HepG2 (cell line): Measurements from ENCODE around the gene ARL6IP4. TPM values are rescaled to one million over a fixed set of nuclear protein-coding genes. Genes with fewer than 3 reads are reported as not detected.

Experiments
- AGO2 ChIP-seq: fragments of 200-400 bp; formaldehyde crosslinking; optimal IDR thresholded peaks from 2 replicates; pipeline ENCODE3; 2017; ENCODE audit warnings: mild to moderate bottlenecking, low read depth, low read length, moderate library complexity
- ATF7-NPFF ChIP-seq: sonication (generic); formaldehyde crosslinking; IDR thresholded peaks from 2 replicates; pipeline ENCODE4 v1.8.1; 2023; ENCODE audit warnings: mild to moderate bottlenecking, low read depth, missing genetic modification reagents, moderate library complexity
- CEBPB ChIP-seq: IDR thresholded peaks from 2 replicates; pipeline ENCODE4 v1.6.1; 2011; ENCODE audit warnings: low read depth, low read length, improper control_type of control experiment, borderline replicate concordance
- DMAP1 ChIP-seq: IDR thresholded peaks from 2 replicates; pipeline ENCODE4 v1.6.1; 2016
- FOSL2 ChIP-seq: sonication (generic); formaldehyde crosslinking; IDR thresholded peaks from 2 replicates; pipeline ENCODE4 v1.4.0; 2020; ENCODE audit warnings: missing genetic modification reagents
- GATAD2A ChIP-seq: IDR thresholded peaks from 2 replicates; pipeline ENCODE4 v1.6.1; 2016
- KDM5A ChIP-seq: fragments of 200-600 bp; sonication (generic); IDR thresholded peaks from 2 replicates; pipeline ENCODE4 v1.7.0; 2018; ENCODE audit warnings: antibody characterized with exemption, mild to moderate bottlenecking, low read length, borderline replicate concordance
- MAFF ChIP-seq: IDR thresholded peaks from 2 replicates; pipeline ENCODE4 v1.6.1; 2011; ENCODE audit warnings: low read depth, low read length, improper control_type of control experiment
- MAFK ChIP-seq, 2 experiments: IDR thresholded peaks in 1 of 2; conservative IDR thresholded peaks in 1 of 2; 2 replicates each; pipeline ENCODE4 v1.6.1; 2011; ENCODE audit warnings: improper control_type of control experiment in 2 of 2, low read length in 2 of 2
- MTA1 ChIP-seq: sonication (generic); formaldehyde crosslinking; IDR thresholded peaks from 2 replicates; pipeline ENCODE4 v1.4.0; 2020; ENCODE audit warnings: missing genetic modification reagents, mild to moderate bottlenecking, borderline replicate concordance
- NR2F1 ChIP-seq, 2 experiments: fragments of 450-650 bp in 1 of 2; formaldehyde crosslinking in 1 of 2; IDR thresholded peaks; 2 replicates each; pipeline versions ENCODE4 v1.5.0 to v1.6.1; 2016 to 2020; ENCODE audit warnings: mild to moderate bottlenecking in 1 of 2, missing compliant biosample characterization in 1 of 2, missing genetic modification reagents in 1 of 2, moderate library complexity in 1 of 2
- RARA ChIP-seq: IDR thresholded peaks from 2 replicates; pipeline ENCODE4 v1.6.1; 2016; ENCODE audit warnings: missing genetic modification reagents, missing compliant biosample characterization
- SNRNP70 ChIP-seq: fragments of 200-400 bp; formaldehyde crosslinking; IDR thresholded peaks from 2 replicates; pipeline ENCODE4 v1.6.1; 2017; ENCODE audit warnings: mild to moderate bottlenecking, low read depth, low read length, moderate library complexity
- SOX13 ChIP-seq, 3 experiments: fragments of 450-650 bp in 1 of 3; sonication (generic) in 1 of 3; formaldehyde crosslinking in 1 of 3; IDR thresholded peaks in 2 of 3; conservative IDR thresholded peaks in 1 of 3; 2 replicates each; pipeline versions ENCODE4 v1.5.0 to v1.6.1; 2016 to 2020; ENCODE audit warnings: antibody characterized with exemption in 1 of 3, mild to moderate bottlenecking in 1 of 3, missing compliant biosample characterization in 1 of 3, missing genetic modification reagents in 1 of 3, moderate library complexity in 1 of 3
- TBX2 ChIP-seq: sonication (generic); formaldehyde crosslinking; IDR thresholded peaks from 2 replicates; pipeline ENCODE4 v1.5.0; 2020; ENCODE audit warnings: missing genetic modification reagents, mild to moderate bottlenecking, borderline replicate concordance
- ZNF160 ChIP-seq: sonication (generic); formaldehyde crosslinking; IDR thresholded peaks from 2 replicates; pipeline ENCODE4 v1.8.0; 2022; ENCODE audit warnings: mild to moderate bottlenecking, inconsistent platforms, missing genetic modification reagents
- ZNF253 ChIP-seq: sonication (generic); formaldehyde crosslinking; IDR thresholded peaks from 2 replicates; pipeline ENCODE4 v1.8.0; 2022; ENCODE audit warnings: mild to moderate bottlenecking, missing genetic modification reagents, borderline replicate concordance
- ZNF335 ChIP-seq: sonication (generic); formaldehyde crosslinking; IDR thresholded peaks from 2 replicates; pipeline ENCODE4 v1.4.0; 2020; ENCODE audit warnings: missing genetic modification reagents
- ZNF543 ChIP-seq: sonication (generic); formaldehyde crosslinking; IDR thresholded peaks from 2 replicates; pipeline ENCODE4 v1.4.0; 2020; ENCODE audit warnings: mild to moderate bottlenecking, missing genetic modification reagents
- polyA plus RNA-seq, 8 experiments: library from polyadenylated mRNA; depleted of rRNA in 3 of 8; stranded (reverse) in 7 of 8; unstranded in 1 of 8; fragments of >200 nt; fragmentation: Illumina TruSeq in 4 of 8; extraction: Trizol in 4 of 8; gene quantifications; 2 replicates each; pipeline versions ENCODE4 v1.2.1 to v1.2.3, GENCODE V29; 2011 to 2016; ENCODE audit warnings: low read depth in 4 of 8, missing spikeins in 1 of 8, mixed read lengths in 1 of 8; ENCODE audit not compliant: insufficient read depth in 1 of 8
- total RNA-seq, 5 experiments: library from RNA; depleted of rRNA; stranded (reverse); fragments of >200 nt; fragmentation: Illumina TruSeq; extraction: Trizol; gene quantifications; 2 replicates each; pipeline ENCODE4 v1.2.3, GENCODE V29; 2016; ENCODE audit warnings: low read depth in 1 of 5
- TF ChIP-seq, protein P1 (sequence below): sonication (generic); formaldehyde crosslinking; IDR thresholded peaks from 2 replicates; pipeline ENCODE4 v1.5.1; 2020; ENCODE audit warnings: mild to moderate bottlenecking, moderate library complexity, missing genetic modification reagents
- TF ChIP-seq, protein P2 (sequence below): sonication (generic); formaldehyde crosslinking; IDR thresholded peaks from 2 replicates; pipeline ENCODE4 v1.4.0; 2020; ENCODE audit warnings: missing genetic modification reagents, borderline replicate concordance
- TF ChIP-seq, protein P3 (sequence below): sonication (generic); formaldehyde crosslinking; IDR thresholded peaks from 2 replicates; pipeline ENCODE4 v1.4.0; 2020; ENCODE audit warnings: missing genetic modification reagents, mild to moderate bottlenecking, borderline replicate concordance
- TF ChIP-seq, protein P4 (sequence below): sonication (generic); formaldehyde crosslinking; conservative IDR thresholded peaks from 2 replicates; pipeline ENCODE4 v1.4.0; 2020; ENCODE audit warnings: missing genetic modification reagents

The ARL6IP4 gene
- total and polyA plus RNA-seq, 2 of the 13 experiments (the other 11 are each of a cell fraction or from before 2014, with no cell fraction given) = 155 to 220 TPM

DNA sequence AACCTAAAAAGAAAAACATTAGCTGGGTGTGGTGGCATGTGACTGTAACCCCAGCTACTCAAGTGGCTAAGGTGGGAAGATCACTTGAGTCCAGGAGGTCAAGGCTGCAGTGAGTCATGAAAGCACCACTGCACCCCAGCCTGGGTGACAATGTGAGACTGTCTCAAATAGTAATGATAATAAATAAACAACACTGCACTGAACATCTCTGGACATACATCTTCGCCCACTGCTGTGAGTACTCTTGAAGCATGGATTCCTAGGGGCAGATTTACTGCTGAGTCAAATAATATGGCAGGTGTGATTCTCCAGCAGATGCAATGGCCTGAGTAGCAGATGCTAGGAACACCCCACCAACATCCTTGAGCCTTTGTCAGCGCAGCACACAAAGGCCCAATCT, 37.8 kb upstream of the ARL6IP4 start (continued):
- TF ChIP-seq MTA1 (no peak), DMAP1 (CRISPR knock-in tag) (no peak), ZNF335 (CRISPR knock-in tag) (no peak), FOSL2 (CRISPR knock-in tag) (peak; percentile 91), ZNF253 (CRISPR knock-in tag) (no peak), GATAD2A (peak; percentile 48), RARA (peak; percentile 51; the same call in 1 of the 2 replicates), ATF7-NPFF (CRISPR knock-in tag) (no peak), TBX2 (CRISPR knock-in tag) (0 out of 2 replicates have a peak, but pooled peaks have one; percentile 17), ZNF160 (CRISPR knock-in tag) (no peak), SNRNP70 (no peak), MAFK (conservative IDR thresholded peaks at IDR 0.05 in 1 of 2, IDR thresholded peaks at IDR 0.05 in 1 of 2; ENCODE audit: low read length in 2 of 2) (peak; percentile 60 to 65; a peak in 3 of 4 replicates), AGO2 (no peak), MAFF (peak; percentile 57), KDM5A (no peak), CEBPB (no peak), SOX13 (IDR thresholded peaks at IDR 0.05) (no peak), SOX13 (CRISPR knock-in tag; conservative IDR thresholded peaks at IDR 0.05 in 1 of 2, IDR thresholded peaks at IDR 0.05 in 1 of 2) (peak in 1 of 2 experiments; percentile 27; a peak in 1 of 4 replicates), ZNF543 (CRISPR knock-in tag) (no peak), NR2F1 (CRISPR knock-in tag; IDR thresholded peaks at IDR 0.05) (peak in 1 of 2 experiments; percentile 37; a peak in 1 of 4 replicates)
- TF ChIP-seq, protein P1, sequence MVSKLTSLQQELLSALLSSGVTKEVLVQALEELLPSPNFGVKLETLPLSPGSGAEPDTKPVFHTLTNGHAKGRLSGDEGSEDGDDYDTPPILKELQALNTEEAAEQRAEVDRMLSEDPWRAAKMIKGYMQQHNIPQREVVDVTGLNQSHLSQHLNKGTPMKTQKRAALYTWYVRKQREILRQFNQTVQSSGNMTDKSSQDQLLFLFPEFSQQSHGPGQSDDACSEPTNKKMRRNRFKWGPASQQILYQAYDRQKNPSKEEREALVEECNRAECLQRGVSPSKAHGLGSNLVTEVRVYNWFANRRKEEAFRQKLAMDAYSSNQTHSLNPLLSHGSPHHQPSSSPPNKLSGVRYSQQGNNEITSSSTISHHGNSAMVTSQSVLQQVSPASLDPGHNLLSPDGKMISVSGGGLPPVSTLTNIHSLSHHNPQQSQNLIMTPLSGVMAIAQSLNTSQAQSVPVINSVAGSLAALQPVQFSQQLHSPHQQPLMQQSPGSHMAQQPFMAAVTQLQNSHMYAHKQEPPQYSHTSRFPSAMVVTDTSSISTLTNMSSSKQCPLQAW (CRISPR knock-in tag) = no peak
- TF ChIP-seq, protein P2, sequence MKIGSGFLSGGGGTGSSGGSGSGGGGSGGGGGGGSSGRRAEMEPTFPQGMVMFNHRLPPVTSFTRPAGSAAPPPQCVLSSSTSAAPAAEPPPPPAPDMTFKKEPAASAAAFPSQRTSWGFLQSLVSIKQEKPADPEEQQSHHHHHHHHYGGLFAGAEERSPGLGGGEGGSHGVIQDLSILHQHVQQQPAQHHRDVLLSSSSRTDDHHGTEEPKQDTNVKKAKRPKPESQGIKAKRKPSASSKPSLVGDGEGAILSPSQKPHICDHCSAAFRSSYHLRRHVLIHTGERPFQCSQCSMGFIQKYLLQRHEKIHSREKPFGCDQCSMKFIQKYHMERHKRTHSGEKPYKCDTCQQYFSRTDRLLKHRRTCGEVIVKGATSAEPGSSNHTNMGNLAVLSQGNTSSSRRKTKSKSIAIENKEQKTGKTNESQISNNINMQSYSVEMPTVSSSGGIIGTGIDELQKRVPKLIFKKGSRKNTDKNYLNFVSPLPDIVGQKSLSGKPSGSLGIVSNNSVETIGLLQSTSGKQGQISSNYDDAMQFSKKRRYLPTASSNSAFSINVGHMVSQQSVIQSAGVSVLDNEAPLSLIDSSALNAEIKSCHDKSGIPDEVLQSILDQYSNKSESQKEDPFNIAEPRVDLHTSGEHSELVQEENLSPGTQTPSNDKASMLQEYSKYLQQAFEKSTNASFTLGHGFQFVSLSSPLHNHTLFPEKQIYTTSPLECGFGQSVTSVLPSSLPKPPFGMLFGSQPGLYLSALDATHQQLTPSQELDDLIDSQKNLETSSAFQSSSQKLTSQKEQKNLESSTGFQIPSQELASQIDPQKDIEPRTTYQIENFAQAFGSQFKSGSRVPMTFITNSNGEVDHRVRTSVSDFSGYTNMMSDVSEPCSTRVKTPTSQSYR = no peak
- TF ChIP-seq, protein P3, sequence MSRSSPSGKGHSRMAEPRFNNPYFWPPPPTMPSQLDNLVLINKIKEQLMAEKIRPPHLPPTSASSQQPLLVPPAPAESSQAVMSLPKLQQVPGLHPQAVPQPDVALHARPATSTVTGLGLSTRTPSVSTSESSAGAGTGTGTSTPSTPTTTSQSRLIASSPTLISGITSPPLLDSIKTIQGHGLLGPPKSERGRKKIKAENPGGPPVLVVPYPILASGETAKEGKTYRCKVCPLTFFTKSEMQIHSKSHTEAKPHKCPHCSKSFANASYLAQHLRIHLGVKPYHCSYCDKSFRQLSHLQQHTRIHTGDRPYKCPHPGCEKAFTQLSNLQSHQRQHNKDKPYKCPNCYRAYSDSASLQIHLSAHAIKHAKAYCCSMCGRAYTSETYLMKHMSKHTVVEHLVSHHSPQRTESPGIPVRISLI (CRISPR knock-in tag) = peak; percentile 56; the same call in 1 of the 2 replicates
- TF ChIP-seq, protein P4, sequence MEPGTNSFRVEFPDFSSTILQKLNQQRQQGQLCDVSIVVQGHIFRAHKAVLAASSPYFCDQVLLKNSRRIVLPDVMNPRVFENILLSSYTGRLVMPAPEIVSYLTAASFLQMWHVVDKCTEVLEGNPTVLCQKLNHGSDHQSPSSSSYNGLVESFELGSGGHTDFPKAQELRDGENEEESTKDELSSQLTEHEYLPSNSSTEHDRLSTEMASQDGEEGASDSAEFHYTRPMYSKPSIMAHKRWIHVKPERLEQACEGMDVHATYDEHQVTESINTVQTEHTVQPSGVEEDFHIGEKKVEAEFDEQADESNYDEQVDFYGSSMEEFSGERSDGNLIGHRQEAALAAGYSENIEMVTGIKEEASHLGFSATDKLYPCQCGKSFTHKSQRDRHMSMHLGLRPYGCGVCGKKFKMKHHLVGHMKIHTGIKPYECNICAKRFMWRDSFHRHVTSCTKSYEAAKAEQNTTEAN (CRISPR knock-in tag) = no peak
